Prostate gland (tissue), 2 donors: ENCODE data around the gene CKAP5.

Experiments
- CTCF ChIP-seq, 4 experiments: fragments of 200-600 bp in 2 of 4; fragments of 450-650 bp in 2 of 4; sonication (generic) in 2 of 4; IDR thresholded peaks; 1 replicate in 3 of 4; 2 replicates in 1 of 4; pipeline ENCODE4 v1.5.1; 2016 to 2019; ENCODE audit warnings: antibody characterized with exemption in 4 of 4, mild to moderate bottlenecking in 2 of 4, moderate library complexity in 2 of 4
- POLR2A ChIP-seq: fragments of 450-650 bp; IDR thresholded peaks from one replicate; pipeline ENCODE4 v1.6.1; 2016; ENCODE audit warnings: antibody characterized with exemption, mild to moderate bottlenecking
- POLR2AphosphoS5 ChIP-seq: sonication (generic); formaldehyde crosslinking; IDR thresholded peaks from one replicate; pipeline ENCODE4 v1.6.1; 2017; ENCODE audit warnings: antibody characterized with exemption

- TF ChIP-seq CTCF (IDR thresholded peaks at IDR 0.05) (no peak), POLR2A (no peak), POLR2AphosphoS5 (no peak)
These were observed 13.4 kb downstream of the CKAP5 start for GRCh38 chr11:46832511-46833214.
